ENCODE measurements around the gene LRRC17. TPM values are rescaled to one million over a fixed set of nuclear protein-coding genes. Genes with fewer than 3 reads are reported as not detected.

LRRC17 gene
- total RNA-seq, 2 experiments from 2014 or later, result not detected

GRCh38 chr7:102888561-102889233 is 24.1 kb upstream of the LRRC17 start:
- Histone ChIP-seq H4K20me1 (ENCODE audit: insufficient read depth, low read length) (no peaks in the 10 kb centered on the region), H3K4me1 (ENCODE audit: insufficient read depth, low read length, poor library complexity, severe bottlenecking) (no peaks in the 10 kb centered on the region), H3K79me2 (ENCODE audit: insufficient read depth, low read depth, low read length) (no peaks in the 10 kb centered on the region), H3K36me3 (ENCODE audit: insufficient read depth, low read length) (no peaks in the 10 kb centered on the region), H3K27ac (ENCODE audit: low read depth, low read length, poor library complexity, severe bottlenecking) (no peak overlapping the region), H3K9me3 (ENCODE audit: low read length) (no peaks in the 10 kb centered on the region), H3K4me2 (ENCODE audit: low read length) (no peak overlapping the region), H2AFZ (ENCODE audit: low read length) (no peak overlapping the region), H3K9me2 (ENCODE audit: insufficient read depth, low read length) (no peaks in the 10 kb centered on the region), H3K4me3 (ENCODE audit: low read depth, low read length, poor library complexity, severe bottlenecking) (no peak overlapping the region)
- CTCF ChIA-PET (ENCODE audit: unreplicated experiment), result no interaction called here
- POLR2A ChIA-PET, result no interaction called here
- intact Hi-C loops (cut with micrococcal nuclease; ENCODE audit: unreplicated experiment), result no loop called here
- TF ChIP-seq, protein P1, sequence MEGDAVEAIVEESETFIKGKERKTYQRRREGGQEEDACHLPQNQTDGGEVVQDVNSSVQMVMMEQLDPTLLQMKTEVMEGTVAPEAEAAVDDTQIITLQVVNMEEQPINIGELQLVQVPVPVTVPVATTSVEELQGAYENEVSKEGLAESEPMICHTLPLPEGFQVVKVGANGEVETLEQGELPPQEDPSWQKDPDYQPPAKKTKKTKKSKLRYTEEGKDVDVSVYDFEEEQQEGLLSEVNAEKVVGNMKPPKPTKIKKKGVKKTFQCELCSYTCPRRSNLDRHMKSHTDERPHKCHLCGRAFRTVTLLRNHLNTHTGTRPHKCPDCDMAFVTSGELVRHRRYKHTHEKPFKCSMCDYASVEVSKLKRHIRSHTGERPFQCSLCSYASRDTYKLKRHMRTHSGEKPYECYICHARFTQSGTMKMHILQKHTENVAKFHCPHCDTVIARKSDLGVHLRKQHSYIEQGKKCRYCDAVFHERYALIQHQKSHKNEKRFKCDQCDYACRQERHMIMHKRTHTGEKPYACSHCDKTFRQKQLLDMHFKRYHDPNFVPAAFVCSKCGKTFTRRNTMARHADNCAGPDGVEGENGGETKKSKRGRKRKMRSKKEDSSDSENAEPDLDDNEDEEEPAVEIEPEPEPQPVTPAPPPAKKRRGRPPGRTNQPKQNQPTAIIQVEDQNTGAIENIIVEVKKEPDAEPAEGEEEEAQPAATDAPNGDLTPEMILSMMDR (conservative IDR thresholded peaks at IDR 0.05; ENCODE audit: low read length), result no peak
- no peak for DNase-seq (ENCODE audit: low spot score)
- BruUV-seq (replicated peaks), result no TSS peak

- no peak for TF ChIP-seq EZH2phosphoT487 (IDR thresholded peaks at IDR 0.05; ENCODE audit: borderline replicate concordance, low read depth, low read length)
- TF ChIP-seq, protein P1 (conservative IDR thresholded peaks at IDR 0.05; ENCODE audit: low read length), result no peak
- no peaks in the 10 kb centered on the region for H3K9me2 ChIP-seq (ENCODE audit: insufficient read depth, low read length)
- no peak overlapping the region for H2AFZ ChIP-seq (ENCODE audit: low read length)
- no peak overlapping the region for H3K4me3 ChIP-seq (ENCODE audit: low read depth, low read length, poor library complexity, severe bottlenecking)
- H3K36me3 ChIP-seq (ENCODE audit: insufficient read depth, low read length), result no peaks in the 10 kb centered on the region
- H3K4me1 ChIP-seq (ENCODE audit: insufficient read depth, low read length, poor library complexity, severe bottlenecking), result no peaks in the 10 kb centered on the region
- no peak for DNase-seq (ENCODE audit: low spot score)
- no peaks in the 10 kb centered on the region for H3K9me3 ChIP-seq (ENCODE audit: low read length)
- intact Hi-C loops (cut with micrococcal nuclease; ENCODE audit: unreplicated experiment), result no loop called here
- ChIA-PET POLR2A (interaction anchor here (0.6 to 0.9 kb wide), 2 partner anchors 10 to 1559 kb away, joined by 3 to 4 read pairs; no protein-coding TSS in a partner anchor), CTCF (ENCODE audit: unreplicated experiment) (no interaction called here)
- H3K4me2 ChIP-seq (ENCODE audit: low read length), result no peak overlapping the region
- no TSS peak for BruUV-seq (replicated peaks)
- no peak overlapping the region for H3K27ac ChIP-seq (ENCODE audit: low read depth, low read length, poor library complexity, severe bottlenecking)
- H3K79me2 ChIP-seq (ENCODE audit: insufficient read depth, low read depth, low read length), result no peaks in the 10 kb centered on the region
- no peaks in the 10 kb centered on the region for H4K20me1 ChIP-seq (ENCODE audit: insufficient read depth, low read length)
Observed at GRCh38 chr7:102889851-102890250, 22.9 kb upstream of the LRRC17 start.

GRCh38 chr7:102890292-102890970 is 22.4 kb upstream of the LRRC17 start:
- no peaks in the 10 kb centered on the region for H3K9me2 ChIP-seq (ENCODE audit: insufficient read depth, low read length)
- H3K4me3 ChIP-seq (ENCODE audit: low read depth, low read length, poor library complexity, severe bottlenecking), result no peak overlapping the region
- H4K20me1 ChIP-seq (ENCODE audit: insufficient read depth, low read length), result no peaks in the 10 kb centered on the region
- intact Hi-C loops (cut with micrococcal nuclease; ENCODE audit: unreplicated experiment), result no loop called here
- H3K36me3 ChIP-seq (ENCODE audit: insufficient read depth, low read length), result no peaks in the 10 kb centered on the region
- H3K4me2 ChIP-seq (ENCODE audit: low read length), result no peak overlapping the region
- H3K9me3 ChIP-seq (ENCODE audit: low read length), result no peaks in the 10 kb centered on the region
- H2AFZ ChIP-seq (ENCODE audit: low read length), result no peak overlapping the region
- TF ChIP-seq, protein P1 (conservative IDR thresholded peaks at IDR 0.05; ENCODE audit: low read length), result no peak
- no peak for TF ChIP-seq EZH2phosphoT487 (IDR thresholded peaks at IDR 0.05; ENCODE audit: borderline replicate concordance, low read depth, low read length)
- H3K4me1 ChIP-seq (ENCODE audit: insufficient read depth, low read length, poor library complexity, severe bottlenecking), result no peaks in the 10 kb centered on the region
- BruUV-seq (replicated peaks), result no TSS peak
- CTCF ChIA-PET (ENCODE audit: unreplicated experiment), result no interaction called here
- DNase-seq (ENCODE audit: low spot score), result no peak
- no peaks in the 10 kb centered on the region for H3K79me2 ChIP-seq (ENCODE audit: insufficient read depth, low read depth, low read length)
- H3K27ac ChIP-seq (ENCODE audit: low read depth, low read length, poor library complexity, severe bottlenecking), result no peak overlapping the region
- POLR2A ChIA-PET, result interaction anchor here (0.9 kb wide), 1 partner anchor 10 kb away, joined by 4 read pairs; no protein-coding TSS in a partner anchor

Measured in OCI-LY7 (cell line).